ENCODE results near the gene SIAE.

SIAE gene

GRCh38 chr11:124644426-124645280 lies 28.9 kb downstream of the SIAE start:
- Histone ChIP-seq H3K9ac (ENCODE audit: low read depth, low read length, poor library complexity, severe bottlenecking) (no peak overlapping the region), H3K4me3 (ENCODE audit: low read length, poor library complexity, severe bottlenecking) (no peak overlapping the region), H3K36me3 (ENCODE audit: insufficient read depth, low read length) (no peaks in the 10 kb centered on the region), H2AFZ (ENCODE audit: low read length) (peak overlapping the region; percentile 73), H4K20me1 (ENCODE audit: insufficient read depth, low read length, poor library complexity, severe bottlenecking) (no peaks in the 10 kb centered on the region), H3K4me2 (ENCODE audit: low read depth, low read length, poor library complexity, severe bottlenecking) (no peak overlapping the region), H3K9me3 (ENCODE audit: insufficient read depth, low read depth, low read length) (no peaks in the 10 kb centered on the region), H3K27me3 (ENCODE audit: insufficient read depth, low read length, poor library complexity, severe bottlenecking) (no peaks in the 10 kb centered on the region), H3K79me2 (ENCODE audit: insufficient read depth, low read length) (no peaks in the 10 kb centered on the region), H3K9me2 (replicated peaks; ENCODE audit: low read depth, low read length) (no peaks in the 10 kb centered on the region), H3K4me1 (ENCODE audit: insufficient read depth, low read length, poor library complexity, severe bottlenecking) (peaks cover 14% of the 10 kb centered on the region), H3F3A (ENCODE audit: low read depth) (no peaks in the 10 kb centered on the region)
- no peak for TF ChIP-seq EZH2phosphoT487 (IDR thresholded peaks at IDR 0.05; ENCODE audit: borderline replicate concordance)
- peak; percentile 93 for TF ChIP-seq CTCF (conservative IDR thresholded peaks at IDR 0.05; ENCODE audit: low read length)

GRCh38 chr11:124643605-124644425 lies 29.7 kb downstream of the SIAE start:
- Histone ChIP-seq H3K27me3 (ENCODE audit: insufficient read depth, low read length, poor library complexity, severe bottlenecking) (no peaks in the 10 kb centered on the region), H4K20me1 (ENCODE audit: insufficient read depth, low read length, poor library complexity, severe bottlenecking) (no peaks in the 10 kb centered on the region), H3K4me2 (ENCODE audit: low read depth, low read length, poor library complexity, severe bottlenecking) (peak overlapping the region; percentile 37), H3K79me2 (ENCODE audit: insufficient read depth, low read length) (no peaks in the 10 kb centered on the region), H3F3A (ENCODE audit: low read depth) (no peaks in the 10 kb centered on the region), H3K4me3 (ENCODE audit: low read length, poor library complexity, severe bottlenecking) (peak overlapping the region; percentile 2), H3K4me1 (ENCODE audit: insufficient read depth, low read length, poor library complexity, severe bottlenecking) (peaks cover 14% of the 10 kb centered on the region), H3K9me3 (ENCODE audit: insufficient read depth, low read depth, low read length) (no peaks in the 10 kb centered on the region), H2AFZ (ENCODE audit: low read length) (peak overlapping the region; percentile 73), H3K9ac (ENCODE audit: low read depth, low read length, poor library complexity, severe bottlenecking) (no peak overlapping the region), H3K9me2 (replicated peaks; ENCODE audit: low read depth, low read length) (no peaks in the 10 kb centered on the region), H3K36me3 (ENCODE audit: insufficient read depth, low read length) (no peaks in the 10 kb centered on the region)
- TF ChIP-seq CTCF (conservative IDR thresholded peaks at IDR 0.05; ENCODE audit: low read length) (no peak), EZH2phosphoT487 (IDR thresholded peaks at IDR 0.05; ENCODE audit: borderline replicate concordance) (no peak)

GRCh38 chr11:124643042-124643604 lies 30.4 kb downstream of the SIAE start:
- Histone ChIP-seq H3K9ac (ENCODE audit: low read depth, low read length, poor library complexity, severe bottlenecking) (no peak overlapping the region), H3K9me2 (replicated peaks; ENCODE audit: low read depth, low read length) (no peaks in the 10 kb centered on the region), H3K36me3 (ENCODE audit: insufficient read depth, low read length) (no peaks in the 10 kb centered on the region), H3K79me2 (ENCODE audit: insufficient read depth, low read length) (no peaks in the 10 kb centered on the region), H3K4me2 (ENCODE audit: low read depth, low read length, poor library complexity, severe bottlenecking) (peak overlapping the region; percentile 37), H3K9me3 (ENCODE audit: insufficient read depth, low read depth, low read length) (no peaks in the 10 kb centered on the region), H3F3A (ENCODE audit: low read depth) (no peaks in the 10 kb centered on the region), H3K4me1 (ENCODE audit: insufficient read depth, low read length, poor library complexity, severe bottlenecking) (peaks cover 14% of the 10 kb centered on the region), H4K20me1 (ENCODE audit: insufficient read depth, low read length, poor library complexity, severe bottlenecking) (no peaks in the 10 kb centered on the region), H3K4me3 (ENCODE audit: low read length, poor library complexity, severe bottlenecking) (no peak overlapping the region), H2AFZ (ENCODE audit: low read length) (peak overlapping the region; percentile 73; the same call in 1 of the 2 replicates), H3K27me3 (ENCODE audit: insufficient read depth, low read length, poor library complexity, severe bottlenecking) (no peaks in the 10 kb centered on the region)
- TF ChIP-seq CTCF (conservative IDR thresholded peaks at IDR 0.05; ENCODE audit: low read length) (no peak), EZH2phosphoT487 (IDR thresholded peaks at IDR 0.05; ENCODE audit: borderline replicate concordance) (no peak)
